HEK293 (cell line): Measurements from ENCODE around the gene HNRNPK.

Source experiments
- BCL11A ChIP-seq: fragments of 450-650 bp; formaldehyde crosslinking; IDR thresholded peaks from 2 replicates; pipeline ENCODE4 v1.5.1; 2016; ENCODE audit warnings: low read depth, missing biosample characterization, missing genetic modification characterization
- CTCF ChIP-seq: fragments of 450-650 bp; formaldehyde crosslinking; IDR thresholded peaks from 2 replicates; pipeline ENCODE4 v1.5.1; 2016; ENCODE audit warnings: missing biosample characterization, missing genetic modification characterization
- TCF7L2 ChIP-seq: IDR thresholded peaks from 2 replicates; pipeline ENCODE4 v1.6.1; 2011; ENCODE audit warnings: low read depth, mild to moderate bottlenecking, inconsistent platforms, low read length, moderate library complexity, borderline replicate concordance
- ZNF133 ChIP-seq: fragments of 450-650 bp; formaldehyde crosslinking; IDR thresholded peaks from 2 replicates; pipeline ENCODE4 v1.5.1; 2016; ENCODE audit warnings: missing biosample characterization, missing genetic modification characterization

GRCh38 chr9:83975300-83975699 lies 4.7 kb downstream of the HNRNPK start:
- TF ChIP-seq CTCF (tag by site-specific recombination) (no peak), ZNF133 (tag by site-specific recombination) (no peak), BCL11A (tag by site-specific recombination) (no peak), TCF7L2 (no peak)
